GM23338 (cell line): ENCODE measurements around the gene MRPL18.

Experiments
- CREB1 ChIP-seq: fragments of 250-450 bp; sonication (Bioruptor Pico); IDR thresholded peaks from 2 replicates; pipeline ENCODE4 v1.5.0; 2020; ENCODE audit warnings: low read depth, mild to moderate bottlenecking, moderate library complexity
- CTCF ChIP-seq, 2 experiments: fragments of 200-600 bp in 1 of 2; sonication (generic) in 1 of 2; conservative IDR thresholded peaks; 2 replicates each; pipeline versions ENCODE4 v1.5.1 to v1.6.1; 2016 to 2017; ENCODE audit warnings: antibody characterized with exemption in 2 of 2, low read depth in 2 of 2, mild to moderate bottlenecking in 2 of 2, moderate library complexity in 1 of 2
- EZH2 ChIP-seq: fragments of 200-600 bp; sonication (generic); IDR thresholded peaks from one replicate; pipeline ENCODE4 v1.8.0; 2017; ENCODE audit warnings: antibody characterized with exemption, mild to moderate bottlenecking, low read depth; ENCODE audit not compliant: unreplicated experiment
- EZH2phosphoT487 ChIP-seq: fragments of 200-600 bp; sonication (generic); IDR thresholded peaks from one replicate; pipeline ENCODE4 v1.8.1; 2018; ENCODE audit warnings: antibody characterized with exemption; ENCODE audit not compliant: unreplicated experiment
- JUNB ChIP-seq: IDR thresholded peaks from one replicate; pipeline ENCODE4 v1.6.1; 2016; ENCODE audit warnings: antibody characterized with exemption; ENCODE audit not compliant: unreplicated experiment
- POLR2AphosphoS5 ChIP-seq: IDR thresholded peaks from 2 replicates; pipeline ENCODE4 v1.6.1; 2016; ENCODE audit warnings: antibody characterized with exemption, low read depth
- REST ChIP-seq: IDR thresholded peaks from one replicate; pipeline ENCODE4 v1.6.1; 2018; ENCODE audit warnings: antibody characterized with exemption; ENCODE audit not compliant: unreplicated experiment
- ZNF331 ChIP-seq: fragments of 250-450 bp; sonication (Bioruptor Pico); IDR thresholded peaks from 2 replicates; pipeline ENCODE4 v1.5.0; 2020; ENCODE audit warnings: low read depth, mild to moderate bottlenecking, moderate library complexity
- TF ChIP-seq, protein P1 (sequence below): IDR thresholded peaks from 2 replicates; pipeline ENCODE4 v1.6.1; 2016; ENCODE audit warnings: antibody characterized with exemption

GRCh38 chr6:159808647-159809046, 18.4 kb downstream of the MRPL18 start:
- TF ChIP-seq CTCF (conservative IDR thresholded peaks at IDR 0.05; ENCODE audit: low read depth in 2 of 2) (no peak), POLR2AphosphoS5 (no peak), EZH2 (no peak), REST (no peak), JUNB (no peak), EZH2phosphoT487 (no peak), CREB1 (CRISPR knock-in tag) (no peak), ZNF331 (CRISPR knock-in tag) (no peak)
- TF ChIP-seq, protein P1, sequence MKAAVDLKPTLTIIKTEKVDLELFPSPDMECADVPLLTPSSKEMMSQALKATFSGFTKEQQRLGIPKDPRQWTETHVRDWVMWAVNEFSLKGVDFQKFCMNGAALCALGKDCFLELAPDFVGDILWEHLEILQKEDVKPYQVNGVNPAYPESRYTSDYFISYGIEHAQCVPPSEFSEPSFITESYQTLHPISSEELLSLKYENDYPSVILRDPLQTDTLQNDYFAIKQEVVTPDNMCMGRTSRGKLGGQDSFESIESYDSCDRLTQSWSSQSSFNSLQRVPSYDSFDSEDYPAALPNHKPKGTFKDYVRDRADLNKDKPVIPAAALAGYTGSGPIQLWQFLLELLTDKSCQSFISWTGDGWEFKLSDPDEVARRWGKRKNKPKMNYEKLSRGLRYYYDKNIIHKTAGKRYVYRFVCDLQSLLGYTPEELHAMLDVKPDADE = no peak
